Left kidney (tissue), 2 donors: ENCODE data around the gene JAG1. TPM values are rescaled to one million over a fixed set of nuclear protein-coding genes. Genes with fewer than 3 reads are reported as not detected.

Experiments
- DNase-seq: peaks from one replicate; pipeline ENCODE4 v3.0.0-alpha.2; 2013
- polyA plus RNA-seq: library from polyadenylated mRNA; unstranded; fragments of 120-200 nt; gene quantifications from one replicate; pipeline ENCODE4 v1.2.1, GENCODE V29; 2013; ENCODE audit not compliant: insufficient read length

JAG1 gene
- polyA plus RNA-seq, 1 donor, result 213 TPM

- no peak for DNase-seq
Observed at GRCh38 chr20:10640897-10641296, 32.9 kb downstream of the JAG1 start.

DNA sequence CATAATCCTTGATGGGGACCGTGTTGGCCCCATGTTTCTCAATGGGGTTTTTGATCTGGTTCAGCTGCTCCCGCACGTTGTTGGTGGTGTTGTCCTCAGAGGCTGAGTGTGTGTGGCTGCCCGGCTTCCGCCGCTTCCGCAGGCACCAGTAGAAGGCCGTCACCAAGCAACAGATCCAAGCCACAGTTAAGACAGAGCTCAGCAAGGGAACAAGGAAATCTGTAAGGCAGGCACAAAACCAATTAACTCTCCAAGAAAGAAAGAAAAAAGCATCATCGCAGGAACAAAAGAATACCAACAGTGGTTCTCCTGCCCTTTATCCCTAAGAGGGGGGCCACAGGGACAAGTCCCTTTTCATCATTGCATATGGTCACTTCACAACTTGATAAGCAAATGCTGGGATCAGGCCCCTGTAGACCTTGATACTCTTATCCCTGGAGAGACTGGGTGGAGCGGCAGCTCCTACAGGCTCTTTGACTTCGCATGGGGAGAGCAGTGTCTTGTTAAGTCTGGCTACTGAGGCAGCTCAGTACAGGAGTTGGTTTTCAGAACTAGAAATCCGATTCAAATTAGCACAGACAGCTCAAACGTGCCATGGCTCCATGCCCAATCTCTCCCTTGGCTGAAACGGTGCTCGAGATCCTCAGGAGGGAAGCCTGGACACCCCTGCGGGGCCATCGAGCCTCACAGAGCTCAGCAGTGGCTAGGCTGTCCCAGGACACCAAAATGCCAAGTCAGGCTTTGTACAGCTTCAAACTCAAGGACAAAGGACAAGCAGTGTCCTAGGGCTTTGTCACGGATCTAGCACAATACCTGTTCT lies 33.9 kb downstream of the JAG1 start:
- DNase-seq, result no peak

- DNase-seq, result no peak
Observed at GRCh38 chr20:10639077-10639736, 34.6 kb downstream of the JAG1 start.

GRCh38 chr20:10637563-10637962 lies 36.2 kb downstream of the JAG1 start:
- DNase-seq, result no peak

GRCh38 chr20:10637031-10637559 lies 36.7 kb downstream of the JAG1 start:
- DNase-seq, result no peak

GRCh38 chr20:10636326-10636818 lies 37.4 kb downstream of the JAG1 start:
- DNase-seq, result no peak

DNA sequence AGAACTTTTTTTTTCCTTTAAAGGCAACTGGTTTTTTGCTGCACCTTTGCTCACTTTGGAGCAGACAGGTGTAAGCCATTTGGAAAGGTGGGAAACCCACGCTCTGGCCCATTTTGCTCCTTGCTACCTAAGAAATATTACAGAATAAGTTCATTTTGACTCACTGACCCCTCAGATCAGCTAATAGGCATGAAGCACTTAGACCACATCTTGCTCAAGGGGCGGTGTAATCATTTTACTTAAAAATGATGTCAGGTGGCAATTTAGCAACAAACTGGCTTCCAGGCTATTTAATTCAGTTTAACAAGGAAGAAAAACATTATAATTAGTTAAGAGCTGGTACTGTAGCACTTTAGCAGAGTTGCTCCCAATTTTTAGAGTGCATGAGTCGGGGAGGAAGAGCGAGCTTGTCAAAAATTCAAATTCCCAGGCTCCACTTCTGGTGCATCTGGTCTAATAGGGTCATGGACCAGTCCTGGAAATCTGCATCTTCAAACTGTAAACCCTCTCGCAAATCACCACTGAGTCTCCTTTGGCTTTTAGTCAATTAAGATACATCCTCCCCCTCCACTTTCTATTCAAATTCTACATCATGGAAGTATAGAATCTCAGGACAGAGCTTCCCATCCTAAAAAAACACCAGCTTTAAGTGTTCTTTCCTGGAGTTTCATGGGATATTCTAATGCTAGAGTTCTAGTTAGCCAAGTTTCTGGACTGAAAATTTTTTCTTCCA lies 38.2 kb downstream of the JAG1 start:
- no peak for DNase-seq

DNA sequence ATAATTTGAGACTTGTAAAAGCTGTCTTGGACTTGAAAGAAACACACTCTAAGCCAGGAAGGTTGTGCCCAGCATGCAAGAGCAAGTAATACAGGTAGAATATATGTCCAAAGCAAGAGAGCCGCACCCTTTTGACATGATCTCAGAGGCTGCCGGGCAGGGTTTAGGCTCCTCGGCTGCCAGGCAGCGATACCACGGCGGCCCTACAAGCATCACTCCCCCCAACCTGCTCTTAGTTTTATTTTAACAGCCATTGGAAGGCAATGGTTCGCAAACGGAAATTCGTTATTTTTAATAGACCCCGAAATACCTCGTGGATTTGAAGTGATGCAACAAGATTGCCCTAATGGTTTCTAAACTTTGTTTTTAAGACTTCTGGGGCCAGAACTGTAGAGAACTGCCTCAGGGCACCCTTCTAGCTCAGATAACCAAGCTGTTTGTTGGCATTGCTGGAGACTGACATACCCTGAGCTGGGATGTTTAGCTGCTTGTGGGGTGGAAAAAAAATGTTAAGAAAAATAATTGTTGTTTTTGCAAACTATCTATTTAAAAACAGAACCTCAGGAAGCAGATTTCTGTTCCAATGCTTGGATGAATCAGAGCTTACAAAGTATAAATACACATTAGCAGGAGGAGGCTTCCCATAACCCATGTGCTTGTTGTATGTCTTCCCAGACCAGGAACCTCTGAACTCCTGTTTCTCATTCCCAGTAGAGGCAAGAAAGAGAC lies 39.0 kb downstream of the JAG1 start:
- DNase-seq, result no peak

DNA sequence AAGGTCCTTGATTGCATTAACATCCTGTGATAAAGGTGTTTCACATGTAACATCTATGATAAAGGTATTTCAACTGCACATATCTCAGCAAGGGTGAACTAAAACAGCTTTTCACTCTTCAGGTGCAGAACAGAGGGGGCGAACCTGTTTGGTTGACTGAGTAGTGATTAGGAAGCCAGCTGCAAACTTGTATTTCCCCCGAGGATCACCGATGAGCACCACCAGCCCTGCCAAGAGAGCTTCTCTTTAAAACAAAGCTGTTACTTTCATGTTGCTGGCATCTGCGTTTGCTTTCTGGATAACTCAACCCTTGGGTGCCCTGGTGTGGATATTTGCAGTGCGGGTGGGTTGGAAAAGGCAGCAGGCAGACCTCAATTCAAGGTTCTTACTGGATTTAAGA lies 39.6 kb downstream of the JAG1 start:
- DNase-seq, result no peak

DNA sequence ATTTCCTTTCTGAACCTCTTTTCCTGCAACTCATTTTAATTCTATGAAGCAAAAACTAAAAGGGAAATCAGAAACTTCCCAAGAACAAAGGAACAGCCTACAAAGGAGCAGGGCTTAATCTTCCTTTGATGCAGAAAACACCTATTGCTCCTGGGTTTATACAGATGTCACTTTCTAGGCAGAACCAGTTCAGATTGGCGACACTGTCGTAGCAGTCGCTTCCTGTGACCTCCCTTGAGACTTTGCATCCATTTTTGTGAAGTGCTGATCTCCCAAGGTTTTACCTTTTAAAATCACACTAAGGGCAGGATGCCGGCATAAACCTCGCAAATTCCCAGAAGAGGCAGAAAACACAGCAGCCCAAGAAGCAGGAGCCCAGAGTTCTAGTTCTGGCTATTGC lies 40.1 kb downstream of the JAG1 start:
- DNase-seq, result no peak

- no peak for DNase-seq
Observed at GRCh38 chr20:10632721-10633509, 40.9 kb downstream of the JAG1 start.

DNA sequence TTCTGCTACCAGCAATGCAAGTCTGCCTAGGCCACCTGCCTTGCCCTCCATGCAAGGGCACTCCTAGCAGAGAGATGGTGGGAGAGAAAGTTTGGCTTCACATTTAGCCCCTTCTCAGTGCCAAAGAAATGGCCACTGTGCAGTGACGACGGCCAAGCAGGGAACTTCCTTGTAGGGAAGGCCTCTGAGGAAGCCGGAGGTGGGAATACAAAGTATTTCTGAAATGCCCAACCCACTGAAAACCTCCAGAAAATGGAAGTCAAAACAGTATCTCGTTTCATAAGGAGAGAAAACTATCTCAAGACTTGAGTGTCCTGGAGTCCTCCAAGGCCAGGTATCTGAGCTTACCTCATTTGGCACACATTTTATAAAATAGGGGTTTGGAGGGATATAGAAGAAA lies 42.7 kb downstream of the JAG1 start:
- DNase-seq, result no peak

GRCh38 chr20:10629946-10630650 lies 43.7 kb downstream of the JAG1 start:
- no peak for DNase-seq

DNA sequence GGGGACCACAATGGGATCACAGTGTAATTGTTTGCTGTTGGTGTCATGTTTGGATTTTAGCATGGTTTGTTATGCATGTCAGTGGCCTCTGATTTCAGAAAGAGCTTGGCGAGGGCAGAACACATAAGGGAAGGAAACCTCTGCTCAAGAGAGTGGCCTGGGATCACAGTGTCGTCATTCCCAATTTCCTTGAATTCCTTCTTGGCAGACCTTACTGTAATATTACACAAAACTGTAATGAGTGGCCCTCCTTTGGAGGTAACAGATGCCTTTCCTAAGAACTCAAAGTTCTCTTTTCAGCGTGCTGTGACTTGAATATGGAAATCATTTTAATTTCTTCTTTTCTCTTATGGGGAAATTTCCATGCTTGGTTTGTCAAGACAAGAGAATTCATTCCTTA lies 46.9 kb downstream of the JAG1 start:
- no peak for DNase-seq

GRCh38 chr20:10625641-10626040 lies 48.2 kb downstream of the JAG1 start:
- DNase-seq, result no peak

DNA sequence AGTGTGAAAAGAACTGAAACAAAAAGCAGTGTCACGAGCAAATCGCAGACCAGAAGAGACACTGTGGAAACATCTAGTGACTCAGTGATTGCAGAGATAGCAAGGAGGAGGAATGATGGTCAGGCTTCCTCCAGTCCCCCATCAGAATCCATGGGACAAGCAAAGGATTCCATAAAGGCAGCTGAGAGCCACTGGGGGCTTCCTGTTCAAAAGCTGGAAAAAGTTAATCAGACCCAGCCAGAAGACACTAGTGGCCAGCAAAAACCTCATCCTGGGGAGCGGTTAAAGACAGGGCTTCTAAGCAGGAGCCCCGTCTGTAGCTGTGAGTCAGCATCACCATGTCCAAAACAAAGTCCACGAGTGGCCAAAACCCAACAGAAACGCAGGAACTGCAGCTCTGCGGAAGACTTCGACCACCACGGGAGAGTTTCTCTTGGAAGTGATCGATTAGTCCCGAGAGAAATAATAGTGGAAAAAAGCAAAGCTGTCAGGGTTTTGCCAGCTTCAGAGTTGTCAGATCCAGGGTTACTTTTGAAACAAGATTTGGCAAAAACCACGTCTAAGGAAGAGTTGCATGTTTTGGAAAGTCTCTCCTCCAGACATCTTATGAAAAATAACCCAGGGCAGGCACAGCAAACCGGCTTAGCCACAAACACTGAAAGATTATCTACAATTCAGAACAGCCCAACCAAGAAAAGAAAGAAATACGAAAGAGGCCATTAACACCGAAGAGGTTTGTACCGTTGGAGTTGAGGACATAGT lies 51.0 kb downstream of the JAG1 start:
- DNase-seq, result no peak

- no peak for DNase-seq
Observed at GRCh38 chr20:10621149-10621548, 52.6 kb downstream of the JAG1 start.

DNA sequence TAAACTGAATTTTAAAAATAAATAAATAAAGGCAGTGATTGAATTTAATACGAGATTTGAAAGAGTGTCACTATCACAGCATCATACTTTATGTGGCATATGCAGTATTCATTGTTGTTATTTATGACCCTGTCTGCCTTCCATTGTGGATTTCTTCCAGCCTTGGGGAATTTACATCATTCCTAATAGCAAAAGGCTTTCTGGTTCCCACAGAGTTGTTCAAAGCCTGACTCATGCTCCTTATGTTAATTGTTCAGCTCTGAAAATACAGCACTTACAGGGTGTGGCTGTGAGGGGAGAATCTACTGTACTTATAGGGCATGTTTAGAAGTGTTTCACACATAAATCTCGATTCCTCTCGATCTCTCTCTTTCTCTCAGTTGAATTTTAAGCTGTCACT lies 54.4 kb downstream of the JAG1 start:
- no peak for DNase-seq

GRCh38 chr20:10618611-10619245 lies 55.1 kb downstream of the JAG1 start:
- DNase-seq, result no peak
